HEK293 (cell line): ENCODE data around the gene DUSP23.

Experiments used
- CTCF ChIP-seq: fragments of 450-650 bp; formaldehyde crosslinking; IDR thresholded peaks from 2 replicates; pipeline ENCODE4 v1.5.1; 2016; ENCODE audit warnings: missing biosample characterization, missing genetic modification characterization
- MZF1 ChIP-seq: fragments of 450-650 bp; formaldehyde crosslinking; IDR thresholded peaks from 2 replicates; pipeline ENCODE4 v1.5.1; 2017; ENCODE audit warnings: missing biosample characterization, missing genetic modification characterization, borderline replicate concordance
- REPIN1 ChIP-seq: fragments of 450-650 bp; formaldehyde crosslinking; IDR thresholded peaks from 2 replicates; pipeline ENCODE4 v1.5.1; 2017; ENCODE audit warnings: missing biosample characterization, missing genetic modification characterization, low read depth
- ZFP3 ChIP-seq: fragments of 450-650 bp; formaldehyde crosslinking; IDR thresholded peaks from 2 replicates; pipeline ENCODE4 v1.5.1; 2016; ENCODE audit warnings: low read depth, missing biosample characterization, missing genetic modification characterization
- ZNF510 ChIP-seq: fragments of 450-650 bp; formaldehyde crosslinking; IDR thresholded peaks from 2 replicates; pipeline ENCODE4 v1.5.1; 2018; ENCODE audit warnings: mild to moderate bottlenecking, missing genetic modification characterization, missing biosample characterization; ENCODE audit not compliant: insufficient replicate concordance
- ZNF654 ChIP-seq: fragments of 450-650 bp; formaldehyde crosslinking; IDR thresholded peaks from 2 replicates; pipeline ENCODE4 v1.5.1; 2016; ENCODE audit warnings: low read depth, missing biosample characterization, missing genetic modification characterization

- TF ChIP-seq ZFP3 (no peak), ZNF510 (tag by site-specific recombination) (no peak), CTCF (tag by site-specific recombination) (no peak), MZF1 (tag by site-specific recombination) (no peak), REPIN1 (tag by site-specific recombination) (no peak), ZNF654 (tag by site-specific recombination) (no peak)
These were observed 18.8 kb downstream of the DUSP23 start for GRCh38 chr1:159799446-159799985.
